GM18870 (cell line): Measurements from ENCODE around the gene CAMSAP3.
"Not testable (repeated sequence)": the region's sequence is repeated elsewhere in the genome, so short reads cannot be mapped to it uniquely, and the experiment has no call there.

ENCODE experiments used
- ATAC-seq: cut with Tn5 transposase; IDR thresholded peaks from one replicate; pipeline ENCODE4 v1.9.1; 2021; ENCODE audit warnings: moderate library complexity; ENCODE audit not compliant: unreplicated experiment

The CAMSAP3 gene

GRCh38 chr19:7628589-7629311, 33.1 kb downstream of the CAMSAP3 start:
- ATAC-seq: no peak

- peak; percentile 79 for ATAC-seq
These were observed 33.8 kb downstream of the CAMSAP3 start, which contains the start of the genes PET100 and XAB2 for GRCh38 chr19:7629347-7630054. TSS of gene PET100 (plus strand) at chr19:7629793. CDS start at chr19:7629834, 41 bp downstream. TSS of gene XAB2 (minus strand) at chr19:7629545. CDS start at chr19:7629527, 18 bp downstream.

GRCh38 chr19:7631577-7631976, 35.9 kb downstream of the CAMSAP3 start:
- no peak for ATAC-seq

- ATAC-seq: no peak
These were observed 36.9 kb downstream of the CAMSAP3 start for GRCh38 chr19:7632340-7633203.

GRCh38 chr19:7633698-7634097, 38.0 kb downstream of the CAMSAP3 start, which contains the start of gene PCP2:
TSS of gene PCP2 (minus strand) at chr19:7633719. CDS start at chr19:7633457, 262 bp downstream.
- ATAC-seq: no peak

- ATAC-seq: no peak
These were observed 40.0 kb downstream of the CAMSAP3 start for GRCh38 chr19:7635670-7636069.

GRCh38 chr19:7636317-7636690, 40.6 kb downstream of the CAMSAP3 start:
- no peak for ATAC-seq

- ATAC-seq: no peak
These were observed 41.2 kb downstream of the CAMSAP3 start, which contains the start of gene STXBP2 for GRCh38 chr19:7636691-7637373. TSS of gene STXBP2 (plus strand) at chr19:7637110. CDS start at chr19:7637150, 40 bp downstream.

GRCh38 chr19:7637374-7638256, 42.0 kb downstream of the CAMSAP3 start:
- ATAC-seq: no peak

- no peak for ATAC-seq
These were observed 43.3 kb downstream of the CAMSAP3 start for GRCh38 chr19:7638802-7639465.

- no peak for ATAC-seq
These were observed 44.2 kb downstream of the CAMSAP3 start for GRCh38 chr19:7639863-7640348.

- ATAC-seq: no peak
These were observed 45.1 kb downstream of the CAMSAP3 start for GRCh38 chr19:7640803-7641202.

- no peak for ATAC-seq
These were observed 45.9 kb downstream of the CAMSAP3 start for GRCh38 chr19:7641290-7642276.

GRCh38 chr19:7642295-7643030, 46.8 kb downstream of the CAMSAP3 start:
- no peak for ATAC-seq

GRCh38 chr19:7643031-7643415, 47.4 kb downstream of the CAMSAP3 start:
- no peak for ATAC-seq

GRCh38 chr19:7643629-7644549, 48.2 kb downstream of the CAMSAP3 start:
- not testable (repeated sequence) for ATAC-seq
